HG02981 (cell line): ENCODE measurements around the gene SDK2.
"Not testable (repeated sequence)": the region's sequence is repeated elsewhere in the genome, so short reads cannot be mapped to it uniquely, and the experiment has no call there.

ENCODE experiments used
- ATAC-seq: cut with Tn5 transposase; IDR thresholded peaks from one replicate; pipeline ENCODE4 v1.9.1; 2021; ENCODE audit warnings: mild to moderate bottlenecking, moderate library complexity; ENCODE audit not compliant: unreplicated experiment

The SDK2 gene

DNA sequence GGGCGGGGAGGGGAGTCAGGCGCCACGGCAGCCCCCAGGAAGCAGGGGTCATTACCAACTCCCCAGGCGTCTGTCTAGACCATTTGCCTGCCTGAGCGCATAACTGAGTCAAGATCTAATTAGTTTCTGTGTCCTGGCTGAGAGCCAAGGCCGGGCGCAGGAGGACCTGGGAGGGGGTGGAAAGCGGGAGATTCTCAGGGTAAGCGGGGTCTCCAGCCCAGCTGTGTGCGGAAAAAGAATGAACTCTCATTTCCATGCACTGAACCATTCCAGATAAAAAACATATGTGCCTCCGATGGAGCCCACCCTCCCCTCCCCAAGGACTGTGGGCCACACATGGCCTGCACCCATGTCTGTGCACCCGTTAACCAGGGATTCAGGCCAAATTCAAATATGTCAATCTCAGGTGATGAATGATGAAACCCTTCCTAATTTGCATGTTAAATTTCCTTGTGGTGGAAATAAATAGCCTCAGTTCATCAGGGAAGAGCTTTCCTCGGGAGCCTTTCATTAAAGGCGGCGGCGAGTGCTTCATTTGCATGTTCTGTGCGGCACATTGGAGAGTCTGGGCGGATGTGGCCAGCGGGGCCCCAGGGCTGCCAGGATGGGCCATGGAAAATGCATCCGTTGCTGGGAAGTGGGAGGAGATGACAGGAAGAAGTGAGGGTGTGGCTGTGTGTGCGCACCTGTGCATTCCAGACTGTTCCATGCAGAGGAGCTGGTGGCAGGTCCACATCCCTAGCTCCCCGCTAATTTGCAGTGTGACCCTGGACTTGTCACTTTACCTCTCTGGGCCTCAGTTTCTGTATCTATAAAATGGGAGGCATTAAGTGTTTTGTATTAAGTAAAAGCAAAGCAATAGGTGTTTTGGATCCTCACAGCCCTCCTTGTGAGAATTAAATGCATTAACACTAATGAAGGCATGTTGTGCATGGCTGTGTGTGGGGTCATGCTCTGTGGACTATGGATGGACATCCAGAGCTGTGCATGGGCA lies 151.1 kb downstream of the SDK2 start:
- no peak for ATAC-seq

DNA sequence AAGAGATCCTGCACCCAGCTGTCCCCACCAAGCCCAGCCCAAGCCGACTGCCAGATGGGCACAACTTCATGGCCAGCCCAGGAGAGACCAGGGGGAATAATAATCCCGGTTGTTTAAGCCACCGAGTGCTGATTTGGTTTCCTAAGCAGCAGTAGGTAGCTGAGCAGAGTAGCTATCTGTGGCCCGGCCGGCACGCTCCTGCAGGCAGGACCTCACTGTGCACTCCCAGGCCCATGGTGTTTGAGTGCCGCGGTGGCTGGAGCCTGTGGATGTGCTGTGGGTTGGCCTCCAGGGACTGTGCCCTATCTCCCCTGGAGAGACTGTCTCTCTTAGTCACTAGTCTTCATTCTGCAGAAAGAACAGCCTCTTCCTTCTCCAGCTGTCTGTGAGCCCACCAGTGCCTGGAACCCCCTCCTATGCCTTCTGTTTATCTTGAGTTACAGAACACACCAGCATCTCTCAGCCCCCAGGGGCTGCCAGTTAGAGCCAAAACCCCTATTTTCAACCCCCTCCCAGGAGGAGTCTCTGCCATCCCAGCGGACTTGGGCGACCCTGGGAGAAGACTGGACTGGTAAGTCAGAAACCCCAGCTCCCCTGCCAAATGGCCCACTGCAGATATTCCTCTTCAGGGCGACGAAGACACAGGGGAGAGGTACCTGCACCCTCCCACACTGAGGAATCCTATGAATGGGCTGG lies 152.0 kb downstream of the SDK2 start:
- no peak for ATAC-seq

DNA sequence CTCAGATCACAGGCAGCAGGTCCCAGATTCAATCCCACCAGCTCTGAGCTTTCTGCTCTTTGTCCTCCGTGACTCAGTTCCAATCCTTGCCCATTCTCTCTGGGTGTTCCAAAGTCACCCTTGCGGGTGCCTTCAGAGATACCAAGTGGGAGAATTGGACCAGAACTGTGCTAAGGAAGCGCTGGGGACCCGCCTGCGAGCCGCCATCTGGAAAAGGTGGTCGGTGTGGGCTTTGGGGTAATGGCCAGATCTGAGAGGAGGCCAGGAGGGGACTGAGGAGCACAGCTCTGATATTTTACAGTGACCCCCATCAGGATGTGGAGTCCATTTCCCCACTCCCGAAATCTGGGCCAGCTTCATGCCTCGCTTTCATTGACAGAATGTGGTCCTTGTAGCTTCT lies 152.6 kb downstream of the SDK2 start:
- ATAC-seq = no peak

DNA sequence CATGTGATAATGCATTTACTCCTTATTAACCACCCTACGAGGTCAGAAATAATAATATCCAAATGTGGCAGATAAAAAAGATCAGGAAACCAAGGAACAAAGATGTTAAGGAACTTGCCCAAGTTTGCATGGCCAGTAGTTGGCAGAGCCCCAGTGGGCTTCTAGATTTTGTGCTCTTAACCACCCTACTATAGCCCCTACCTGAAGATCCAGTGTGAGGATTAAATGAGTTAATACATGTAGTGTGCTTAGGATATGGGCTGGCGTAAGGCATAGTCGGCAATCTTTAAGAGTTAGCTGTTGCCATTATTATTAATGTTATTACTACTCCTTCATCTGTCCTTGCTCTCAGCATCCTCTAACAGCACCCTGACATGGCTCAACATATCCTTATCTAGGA lies 153.4 kb downstream of the SDK2 start:
- ATAC-seq = no peak

DNA sequence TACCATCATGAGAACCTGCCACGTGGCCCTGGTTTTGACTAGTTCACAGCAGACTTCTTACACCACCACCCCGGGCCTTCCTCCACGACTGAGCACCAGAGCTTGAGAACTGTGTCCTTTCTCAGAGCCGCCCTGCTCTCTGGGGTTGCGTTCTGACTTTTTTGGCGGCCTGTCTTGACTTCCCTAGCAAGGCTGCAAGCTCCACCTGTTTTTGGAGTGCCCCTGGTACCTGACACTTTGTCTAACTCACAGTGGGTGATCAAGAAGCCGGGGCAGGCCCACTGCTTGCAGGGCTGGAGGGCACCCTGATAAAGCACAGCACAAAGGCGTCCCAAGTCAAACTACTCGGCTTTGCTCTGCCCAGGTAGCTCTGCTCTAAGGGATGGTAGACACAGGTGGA lies 154.3 kb downstream of the SDK2 start:
- no peak for ATAC-seq

DNA sequence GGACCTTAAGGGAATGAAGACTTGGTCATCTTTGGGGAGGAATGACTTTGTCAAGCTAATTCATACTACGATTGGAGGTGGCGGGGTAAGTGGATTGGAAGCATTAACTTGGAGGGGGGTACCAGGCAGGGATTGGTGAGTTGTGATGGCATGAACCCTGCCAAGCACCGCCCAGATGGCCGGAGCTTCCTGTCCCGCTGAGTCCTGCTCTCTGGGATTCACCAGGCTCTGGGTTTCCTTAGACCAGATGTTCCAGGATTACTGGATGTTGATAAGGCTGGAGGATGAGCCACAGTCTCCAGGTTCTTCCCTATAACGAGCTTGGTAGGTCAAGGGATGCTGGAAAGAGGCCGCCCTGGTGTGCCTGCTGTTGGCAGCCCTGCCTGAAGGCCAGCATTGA lies 154.9 kb downstream of the SDK2 start:
- no peak for ATAC-seq

DNA sequence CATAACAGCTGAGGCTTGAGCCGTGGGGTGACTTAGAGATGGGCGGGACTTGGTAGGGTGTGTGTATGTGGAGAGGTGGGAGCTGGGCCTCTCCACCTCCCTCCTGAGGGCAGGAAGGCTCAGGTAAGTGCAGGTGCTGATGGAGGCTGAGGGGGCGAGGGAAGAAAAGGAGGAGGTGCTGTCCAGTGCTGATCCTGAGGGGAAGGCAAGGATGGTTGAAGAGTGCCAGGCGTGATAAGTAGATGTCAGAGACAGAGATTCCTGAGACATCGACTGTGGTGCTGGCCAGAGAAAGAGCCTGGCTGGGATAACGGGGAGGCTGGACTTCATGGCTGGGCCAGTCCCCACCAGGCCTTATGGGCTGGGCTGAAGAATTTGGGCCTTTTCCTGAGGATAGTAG lies 159.1 kb downstream of the SDK2 start:
- no peak for ATAC-seq

DNA sequence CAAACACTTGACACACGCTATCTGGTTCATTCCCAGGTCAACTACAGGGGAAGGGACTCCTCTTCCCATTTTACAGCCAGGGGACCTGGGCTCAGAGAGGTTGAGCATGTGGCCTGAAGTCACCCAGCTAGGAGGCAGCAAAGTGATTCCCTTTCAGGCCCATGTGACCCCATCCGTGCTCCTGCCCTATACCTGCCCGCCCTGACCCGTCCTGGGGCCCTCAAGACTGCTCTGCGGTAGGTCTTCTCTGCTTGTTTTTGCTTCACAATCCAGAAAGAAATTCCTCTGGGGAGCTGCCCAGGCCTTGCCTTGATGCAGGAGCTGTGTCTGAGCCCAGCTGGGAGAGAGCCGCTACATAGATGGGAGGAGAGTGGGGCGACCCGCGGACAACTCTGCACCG lies 161.4 kb downstream of the SDK2 start:
- ATAC-seq = no peak

DNA sequence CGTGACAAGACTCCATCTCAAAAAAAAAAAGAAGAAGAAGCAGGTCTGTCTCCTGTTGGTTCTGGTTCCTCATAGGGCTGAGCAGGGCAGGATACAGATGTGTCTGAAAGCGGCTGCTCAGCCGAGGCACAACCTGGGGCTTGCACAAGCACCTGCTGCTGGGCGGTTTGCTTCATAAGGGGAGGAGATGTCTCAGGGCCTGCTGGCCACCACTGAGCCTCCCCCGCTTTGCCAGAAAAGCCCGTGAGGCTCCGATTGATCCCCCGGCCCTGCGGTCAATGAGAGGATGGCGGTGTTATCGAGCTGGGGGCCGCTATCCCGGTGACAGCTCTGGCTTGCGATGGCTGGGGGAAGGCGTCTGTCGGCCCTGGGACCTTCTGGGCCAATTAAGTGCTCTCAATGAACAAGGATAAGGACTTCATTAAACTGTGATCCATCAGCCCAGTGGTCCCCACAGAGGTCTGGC lies 162.0 kb downstream of the SDK2 start:
- ATAC-seq = no peak

DNA sequence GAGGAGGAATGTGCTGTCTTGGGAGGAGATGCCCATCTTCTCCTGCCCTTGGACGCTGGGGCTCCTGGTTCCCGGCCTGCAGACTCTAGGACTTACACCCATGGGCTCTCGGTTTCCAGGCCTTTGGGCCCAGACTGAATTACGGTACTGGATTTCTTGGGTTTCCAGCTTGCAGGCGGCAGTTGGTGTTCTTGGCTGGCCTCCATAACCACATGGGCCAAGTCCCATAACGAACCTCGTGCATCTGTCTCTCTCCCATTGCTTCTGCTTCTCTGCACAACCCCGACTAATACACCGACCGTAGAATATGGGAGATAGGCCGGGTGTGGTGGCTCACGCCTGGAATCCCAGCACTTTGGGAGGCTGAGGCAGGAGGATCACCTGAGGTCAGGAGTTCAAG lies 162.6 kb downstream of the SDK2 start:
- ATAC-seq = no peak

DNA sequence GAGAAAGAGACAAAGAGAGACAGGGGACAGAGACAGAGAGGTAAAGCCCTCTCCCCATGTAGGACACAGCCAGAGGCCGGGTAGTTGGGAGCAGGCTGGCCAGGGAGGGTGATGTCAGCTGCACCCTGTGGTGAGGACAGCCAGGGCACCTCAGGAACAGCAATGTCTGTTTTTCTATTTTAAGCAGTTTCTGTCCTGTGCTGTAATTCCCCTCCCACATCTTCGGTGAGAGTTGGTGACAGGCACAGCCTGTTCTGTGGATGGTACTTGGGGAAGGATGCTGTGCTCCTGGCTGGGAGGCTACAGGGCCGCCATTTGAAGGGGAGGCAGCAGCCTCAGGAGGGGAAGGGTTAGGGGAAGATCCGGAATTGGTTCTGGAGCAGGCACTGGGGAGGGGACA lies 163.5 kb downstream of the SDK2 start:
- no peak for ATAC-seq

DNA sequence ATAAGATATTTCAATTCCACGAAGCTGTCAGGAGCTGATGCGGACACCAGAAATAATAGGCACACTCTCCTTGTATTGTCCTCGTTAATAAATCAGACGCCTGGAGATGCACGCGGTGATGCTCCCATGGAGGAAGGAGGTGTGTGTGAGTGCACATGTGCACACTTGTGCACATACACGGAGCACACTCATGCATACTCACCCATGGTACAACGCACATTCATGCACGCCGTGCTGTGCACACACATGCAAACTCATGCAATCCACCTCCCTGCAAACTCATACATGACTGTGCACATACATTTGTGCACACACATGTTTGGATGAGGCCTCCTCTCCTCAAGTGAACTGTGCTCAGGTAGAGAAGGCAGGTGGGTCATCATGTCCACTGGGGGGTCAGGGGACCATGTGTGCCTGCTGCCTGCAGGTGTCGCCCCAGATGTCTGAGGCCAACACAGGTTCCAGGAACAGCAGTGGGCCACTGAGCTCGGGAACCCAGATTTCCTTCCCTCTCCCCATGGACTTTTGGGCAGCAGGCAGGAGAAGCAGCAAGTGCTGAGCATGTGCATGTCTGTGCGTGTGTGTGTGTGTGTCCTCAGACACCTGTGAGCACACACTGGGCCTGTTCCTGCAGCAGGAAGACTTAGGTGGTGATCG lies 165.3 kb downstream of the SDK2 start:
- ATAC-seq = no peak

DNA sequence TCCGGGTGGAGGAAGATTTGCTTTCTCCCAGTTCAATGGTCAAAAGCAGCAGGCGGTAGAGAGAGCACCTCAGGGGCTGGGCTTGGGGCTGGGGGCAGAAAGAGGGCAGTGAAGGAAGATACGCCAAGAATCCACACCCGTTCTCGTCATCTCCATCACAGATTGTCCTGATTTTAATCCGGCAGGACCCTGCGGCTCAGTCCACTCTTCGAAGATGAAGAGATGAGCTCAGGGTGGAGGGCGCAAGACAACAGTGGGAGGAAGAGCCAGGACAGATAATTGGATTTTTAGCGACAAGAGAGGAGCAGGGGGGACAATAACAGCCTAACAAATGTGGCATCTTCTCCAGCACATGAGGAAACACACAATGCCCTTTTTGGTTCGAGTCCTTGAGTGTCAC lies 165.9 kb downstream of the SDK2 start:
- ATAC-seq = no peak

DNA sequence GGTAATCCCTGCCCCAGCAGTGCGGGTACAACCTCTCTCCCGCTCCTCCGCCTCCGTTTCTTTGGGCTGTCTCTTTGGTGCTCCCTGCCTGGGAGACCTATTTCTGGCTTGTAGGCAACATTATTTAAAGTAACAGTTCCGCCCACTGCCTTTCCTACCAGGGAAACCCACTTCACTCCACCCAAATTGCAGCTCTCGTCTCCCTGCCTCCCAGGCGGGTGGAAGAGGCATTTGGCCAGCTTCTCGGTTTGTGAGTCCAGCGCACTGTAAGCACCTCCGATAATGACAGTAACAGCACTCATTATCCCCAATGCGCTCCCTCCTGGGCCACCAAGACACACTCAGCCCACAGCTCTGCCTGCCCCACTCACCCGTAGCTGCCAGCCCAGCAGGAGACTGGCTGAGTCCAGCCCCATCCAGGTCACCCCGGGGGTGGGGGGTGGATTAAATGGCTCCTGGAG lies 167.3 kb downstream of the SDK2 start:
- no peak for ATAC-seq

DNA sequence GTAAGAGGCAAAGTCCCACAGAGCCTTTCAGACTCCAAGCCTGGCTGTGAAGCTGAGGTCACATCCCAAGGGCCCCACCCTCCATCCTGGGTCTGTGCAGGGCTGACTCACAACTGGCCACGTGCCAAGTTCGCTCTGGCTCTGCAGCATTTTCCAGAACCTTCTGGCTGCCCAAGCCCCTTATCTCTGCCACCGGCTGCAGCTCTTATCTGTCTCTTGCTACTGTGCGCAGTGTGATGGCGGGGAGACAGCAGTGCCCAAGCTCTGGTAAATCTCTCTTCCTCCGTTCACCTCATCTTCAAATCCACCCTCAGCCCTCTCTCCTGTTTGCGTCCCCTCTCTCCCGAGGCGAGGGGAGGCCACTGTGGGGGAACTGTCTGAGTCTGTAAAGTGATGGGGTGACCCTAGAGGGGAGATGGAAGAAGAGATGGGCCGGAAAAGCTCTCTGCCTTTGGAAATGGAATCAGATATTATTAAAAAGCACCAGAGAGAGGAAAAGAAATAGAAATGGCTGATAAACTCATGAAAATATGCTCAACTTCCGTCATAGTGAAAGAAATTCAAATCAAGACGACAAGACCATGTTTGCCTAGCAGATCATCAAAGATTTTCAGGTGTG lies 169.8 kb downstream of the SDK2 start:
- no peak for ATAC-seq

DNA sequence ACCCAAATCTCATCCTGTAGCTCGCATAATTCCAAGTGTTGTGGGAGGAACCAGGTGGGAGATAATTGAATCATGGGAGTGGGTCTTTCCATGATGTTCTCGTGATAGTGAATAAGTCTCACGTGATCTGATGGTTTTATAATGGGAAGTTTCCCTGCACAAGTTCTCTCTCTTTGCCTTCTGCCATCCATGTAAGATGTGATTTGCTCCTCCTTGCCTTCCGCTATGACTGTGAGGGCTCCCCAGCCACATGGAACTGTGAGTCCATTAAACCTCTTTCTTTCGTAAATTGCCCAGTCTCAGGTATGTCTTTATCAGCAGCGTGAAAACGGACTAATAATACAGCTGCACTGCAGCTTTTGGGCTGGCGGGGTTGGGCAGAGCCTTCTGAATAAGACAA lies 171.5 kb downstream of the SDK2 start:
- ATAC-seq = not testable (repeated sequence)

DNA sequence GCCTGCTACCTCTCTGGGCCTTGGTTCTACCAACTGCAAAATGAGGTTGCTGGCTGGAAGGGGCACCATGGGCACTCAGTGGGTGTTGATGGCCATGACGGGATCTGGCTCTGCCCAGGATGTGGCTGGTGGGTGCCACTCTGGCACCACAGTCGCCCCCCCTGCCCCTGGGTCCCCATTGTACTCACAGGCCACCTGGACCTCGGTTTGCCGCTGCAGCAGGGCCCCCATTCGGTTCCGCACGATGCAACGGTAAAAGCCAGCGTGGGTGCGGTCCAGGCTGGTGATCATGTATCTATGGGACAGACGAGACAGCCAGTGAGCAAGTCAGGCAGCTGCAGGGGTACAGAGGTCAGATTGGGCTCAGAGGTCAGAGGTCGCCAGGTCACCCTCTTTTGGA lies 172.3 kb downstream of the SDK2 start:
- ATAC-seq = no peak

DNA sequence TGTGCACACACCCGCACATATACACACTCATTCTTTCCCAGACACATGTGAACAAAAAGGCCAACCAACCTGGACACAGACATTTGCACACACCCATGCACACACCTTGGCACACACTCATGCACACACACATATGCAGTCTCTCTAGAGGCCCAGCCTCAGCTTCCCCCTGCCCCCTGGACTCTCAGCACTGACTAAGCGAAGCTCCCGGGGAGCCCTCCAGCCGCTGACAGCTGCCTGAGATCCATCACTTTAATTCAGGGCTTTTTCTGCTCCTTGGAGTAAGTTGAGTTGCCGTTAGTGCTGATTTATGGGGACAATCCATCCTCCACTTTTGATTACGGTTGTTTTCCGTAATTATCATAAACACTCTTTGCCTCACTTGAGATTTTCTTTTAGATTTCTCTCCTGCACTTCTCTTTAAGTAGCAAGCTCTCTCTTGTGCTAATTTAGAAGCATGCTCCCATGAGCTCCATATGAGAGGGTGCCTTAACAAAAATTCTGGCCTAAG lies 173.9 kb downstream of the SDK2 start:
- no peak for ATAC-seq

DNA sequence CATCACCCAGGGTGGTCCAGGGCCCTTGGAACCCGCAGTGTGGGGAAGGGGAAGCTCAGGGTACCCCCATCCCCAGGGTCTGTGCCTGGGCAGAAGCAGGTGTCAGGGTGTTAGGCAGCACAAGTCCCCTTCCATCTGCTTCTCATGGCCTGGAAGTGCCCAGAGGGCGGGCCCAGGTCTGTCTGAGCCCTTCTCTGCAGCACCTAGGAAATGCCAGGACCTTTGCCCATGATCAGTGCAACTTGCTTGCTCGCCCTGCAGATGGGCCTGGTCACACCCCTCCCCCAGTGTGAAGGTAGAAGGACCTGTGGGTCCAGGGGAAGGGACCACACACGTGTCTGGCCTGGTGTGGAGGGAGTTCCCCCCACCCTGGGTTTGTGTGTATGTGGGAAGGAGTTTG lies 174.9 kb downstream of the SDK2 start:
- no peak for ATAC-seq

DNA sequence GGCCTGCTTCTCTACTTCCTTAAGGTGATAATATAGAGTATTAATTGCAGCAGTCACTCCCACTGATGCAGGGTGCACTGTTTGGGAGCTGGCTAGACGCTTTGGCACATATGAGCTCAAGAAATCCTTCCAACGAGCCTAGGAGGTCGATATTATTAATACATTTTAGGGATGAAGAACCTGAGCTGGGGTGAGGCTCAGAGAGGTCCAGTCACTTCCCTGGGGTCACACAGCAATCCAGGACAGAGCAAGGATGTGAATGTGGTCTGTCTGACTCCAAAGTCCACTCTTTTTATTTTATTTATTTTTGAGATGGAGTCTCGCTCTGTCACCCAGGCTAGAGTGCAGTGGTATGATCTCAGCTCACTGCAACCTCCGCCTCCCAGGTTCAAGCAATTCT lies 176.0 kb downstream of the SDK2 start:
- ATAC-seq = no peak

DNA sequence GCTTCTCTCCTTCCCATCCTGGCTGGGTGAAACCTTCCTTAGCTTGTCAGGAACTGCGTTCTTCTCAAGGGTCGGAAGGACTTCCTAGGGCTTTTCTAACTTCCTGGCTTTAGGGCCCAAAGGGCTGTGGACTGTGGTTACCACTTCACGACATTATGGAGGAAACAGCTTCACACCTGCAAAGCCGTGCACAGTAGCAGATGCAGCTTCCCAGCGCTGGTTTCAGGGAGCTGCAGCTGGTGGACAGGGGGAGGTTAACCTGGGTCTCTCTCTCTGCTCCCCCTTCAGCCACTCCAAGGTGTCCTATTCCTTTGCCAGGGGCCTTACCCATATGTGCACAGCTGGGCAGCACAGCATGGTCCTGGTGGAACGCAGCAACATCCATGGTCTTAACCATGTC lies 176.6 kb downstream of the SDK2 start:
- no peak for ATAC-seq
